OCI-LY1 (cell line): ENCODE results near the gene YKT6.
"Not testable (repeated sequence)": the region's sequence is repeated elsewhere in the genome, so short reads cannot be mapped to it uniquely, and the experiment has no call there.

ENCODE experiments used
- CTCF ChIP-seq: fragments of 200-600 bp; sonication (generic), shearing (Covaris generic); IDR thresholded peaks from 2 replicates; pipeline ENCODE4 v1.5.1; 2017; ENCODE audit warnings: mild to moderate bottlenecking, antibody characterized with exemption, low read length, moderate library complexity, mixed read lengths
- EZH2 ChIP-seq: fragments of 200-600 bp; sonication (generic), shearing (Covaris generic); IDR thresholded peaks from 2 replicates; pipeline ENCODE4 v1.8.0; 2017; ENCODE audit warnings: borderline replicate concordance, mixed run types, mild to moderate bottlenecking, antibody characterized with exemption, low read length, moderate library complexity, mixed read lengths

DNA sequence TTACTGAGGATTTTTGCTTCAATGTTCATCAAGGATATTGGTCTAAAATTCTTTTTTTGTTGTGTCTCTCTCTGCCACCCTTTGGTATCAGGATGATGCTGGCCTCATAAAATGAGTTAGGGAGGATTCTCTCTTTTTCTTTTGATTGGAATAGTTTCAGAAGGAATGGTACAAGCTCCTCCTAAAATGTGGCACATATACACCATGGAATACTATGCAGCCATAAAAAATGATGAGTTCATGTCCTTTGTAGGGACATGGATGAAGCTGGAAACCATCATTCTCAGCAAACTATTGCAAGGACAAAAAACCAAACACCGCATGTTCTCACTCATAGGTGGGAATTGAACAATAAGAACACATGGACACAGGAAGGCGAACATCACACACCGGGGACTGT lies 615 bp upstream of the YKT6 start:
- not testable (repeated sequence) for TF ChIP-seq CTCF, EZH2
